ENCODE data around the gene PTPRJ. TPM values are rescaled to one million over a fixed set of nuclear protein-coding genes. Genes with fewer than 3 reads are reported as not detected.

The PTPRJ gene
- total and polyA plus RNA-seq, 9 of the 15 experiments (the other 6 are each of a cell fraction or from before 2014, with no cell fraction given) = 0.56 to 10.7 (median 4.8) TPM

DNA sequence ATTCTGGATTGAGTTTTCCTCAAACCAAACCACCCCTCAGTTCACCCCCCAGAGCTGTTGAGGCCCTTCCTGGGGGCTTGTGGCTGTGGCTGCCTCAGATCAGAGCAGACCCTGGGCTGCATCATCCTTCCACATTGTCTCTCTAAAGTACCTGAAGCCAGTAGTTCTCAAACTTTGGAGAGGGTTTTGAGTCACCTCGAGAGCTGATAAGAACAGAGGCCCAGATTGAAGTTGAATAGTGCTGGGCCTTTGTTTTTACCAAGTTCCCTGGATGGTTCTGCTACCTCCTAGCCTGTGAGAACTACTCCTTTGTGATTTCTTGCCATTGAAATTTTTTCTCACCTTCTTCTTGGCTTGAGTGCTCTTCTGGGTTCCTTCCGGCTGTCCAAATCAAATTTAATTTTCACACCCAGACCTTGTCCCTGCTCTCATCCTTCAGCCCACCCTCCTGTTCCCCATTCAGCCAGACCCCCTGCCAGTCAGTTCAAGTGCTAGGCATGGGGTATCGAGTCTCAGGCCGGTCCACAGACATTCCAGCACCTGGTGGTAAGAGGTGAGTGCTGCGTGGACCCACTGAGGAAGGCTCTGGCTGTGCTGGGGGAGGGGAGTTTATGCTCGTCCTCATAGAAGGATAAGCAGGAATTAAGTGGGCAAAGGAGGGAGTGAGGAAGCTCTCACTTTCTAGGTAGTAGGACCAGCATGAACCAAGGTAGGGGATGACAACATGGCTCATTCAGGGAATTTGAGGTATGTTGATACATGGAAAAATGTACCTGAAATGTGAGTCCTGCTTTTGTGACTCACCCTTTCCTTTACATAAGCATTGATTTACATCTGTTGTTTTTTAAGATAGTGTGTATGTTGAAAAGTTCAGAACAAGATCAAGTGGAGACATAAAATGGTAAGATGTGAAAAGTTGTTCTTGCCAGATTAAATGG, 116.5 kb downstream of the PTPRJ start (continued):
- no peak for TF ChIP-seq ZNF518B (CRISPR knock-in tag; IDR thresholded peaks at IDR 0.05)
- no peak for TF ChIP-seq ZBTB17 (CRISPR knock-in tag; IDR thresholded peaks at IDR 0.05)
- TF ChIP-seq ZZZ3 (IDR thresholded peaks at IDR 0.05) = no peak
- TF ChIP-seq GTF2F1 (IDR thresholded peaks at IDR 0.05; ENCODE audit: low read depth, low read length) = no peak
- no peak for TF ChIP-seq NEUROD1 (IDR thresholded peaks at IDR 0.05; ENCODE audit: borderline replicate concordance, low read depth, low read length, partially characterized antibody)

DNA sequence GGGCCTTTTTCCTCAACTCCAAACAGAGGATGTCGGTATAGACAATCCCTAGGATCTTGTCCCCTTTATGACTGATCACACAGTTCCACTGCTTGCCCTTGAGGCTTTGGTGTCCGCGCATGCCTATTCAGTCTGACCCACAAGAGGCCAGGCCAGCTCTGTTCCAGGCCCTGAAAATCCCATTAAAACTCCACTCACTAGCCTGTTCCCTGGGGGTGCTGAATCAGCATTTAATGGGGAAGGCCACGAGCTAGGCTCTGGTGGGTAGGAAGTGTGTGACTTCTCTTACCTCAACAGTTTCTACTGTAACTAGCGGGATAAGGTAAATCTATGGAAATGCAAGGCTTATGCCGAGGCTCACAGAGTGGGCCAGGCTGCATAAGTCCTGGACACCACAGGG, 117.7 kb downstream of the PTPRJ start:
- H4K20me1 ChIP-seq (replicated peaks; ENCODE audit: control insufficient read depth, insufficient read depth, low read length) = peaks cover 10% of the 10 kb centered on the region; the same call in 1 of the 2 replicates
- no peak overlapping the region for H3K27ac ChIP-seq (ENCODE audit: extremely low read depth, low read depth, low read length)
- no peaks in the 10 kb centered on the region for H3K9me3 ChIP-seq (replicated peaks; ENCODE audit: control insufficient read depth, insufficient read depth, low read depth, low read length)
- DNase-seq (ENCODE audit: extremely low read depth in 1 of 4, low spot score in 3 of 4) (no peak), FAIRE-seq (no peak), ATAC-seq (0 out of 3 replicates have a peak, but pooled peaks have one; percentile 13)
- POLR2A ChIA-PET = interaction anchor here (0.6 kb wide), 1 partner anchor 36 kb away, joined by 3 read pairs; no protein-coding TSS in a partner anchor
- no peak overlapping the region for H3K4me2 ChIP-seq (ENCODE audit: insufficient read depth, low read length)
- 50% methylated on average over 6 of the region's 6 CpGs for WGBS (ENCODE audit: insufficient coverage, low coverage, missing lambda C conversion rate)
- no TSS peak for BruUV-seq (replicated peaks)
- H3K27me3 ChIP-seq (ENCODE audit: control insufficient read depth in 2 of 2, insufficient read depth in 2 of 2, low read length in 2 of 2) = no peaks in the 10 kb centered on the region
- in situ Hi-C loops (cut with MboI) = no loop called here
- no peak overlapping the region for H3K9ac ChIP-seq (ENCODE audit: insufficient read depth in 1 of 2, low read depth in 2 of 2, low read length in 2 of 2)
- TF ChIP-seq C11orf30 (IDR thresholded peaks at IDR 0.05; ENCODE audit: low read depth) = peak; percentile 97
- TF ChIP-seq CHCHD3 (CRISPR knock-in tag; IDR thresholded peaks at IDR 0.05) = no peak
- TF ChIP-seq ZNF316 (IDR thresholded peaks at IDR 0.05) = peak; percentile 97
- TF ChIP-seq MAFK (IDR thresholded peaks at IDR 0.05; ENCODE audit: low read length) = peak; percentile 97
- TF ChIP-seq MAFF (IDR thresholded peaks at IDR 0.05; ENCODE audit: low read length) = peak; percentile 96
- TF ChIP-seq RBM17 (IDR thresholded peaks at IDR 0.05; ENCODE audit: borderline replicate concordance, low read depth, low read length) = no peak
- TF ChIP-seq MAFG (tag; conservative IDR thresholded peaks at IDR 0.05) = peak; percentile 96
- TF ChIP-seq ZKSCAN8 (CRISPR knock-in tag; IDR thresholded peaks at IDR 0.05) = no peak
- TF ChIP-seq, protein P1, sequence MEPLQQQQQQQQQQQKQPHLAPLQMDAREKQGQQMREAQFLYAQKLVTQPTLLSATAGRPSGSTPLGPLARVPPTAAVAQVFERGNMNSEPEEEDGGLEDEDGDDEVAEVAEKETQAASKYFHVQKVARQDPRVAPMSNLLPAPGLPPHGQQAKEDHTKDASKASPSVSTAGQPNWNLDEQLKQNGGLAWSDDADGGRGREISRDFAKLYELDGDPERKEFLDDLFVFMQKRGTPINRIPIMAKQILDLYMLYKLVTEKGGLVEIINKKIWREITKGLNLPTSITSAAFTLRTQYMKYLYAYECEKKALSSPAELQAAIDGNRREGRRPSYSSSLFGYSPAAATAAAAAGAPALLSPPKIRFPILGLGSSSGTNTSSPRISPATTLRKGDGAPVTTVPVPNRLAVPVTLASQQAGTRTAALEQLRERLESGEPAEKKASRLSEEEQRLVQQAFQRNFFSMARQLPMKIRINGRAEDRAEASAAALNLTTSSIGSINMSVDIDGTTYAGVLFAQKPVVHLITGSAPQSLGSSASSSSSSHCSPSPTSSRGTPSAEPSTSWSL (CRISPR knock-in tag; IDR thresholded peaks at IDR 0.05; ENCODE audit: borderline replicate concordance) = no peak
- H3K9me1 ChIP-seq (ENCODE audit: control insufficient read depth, insufficient read depth, low read length) = no peaks in the 10 kb centered on the region
- no peaks in the 10 kb centered on the region for H3K79me2 ChIP-seq (ENCODE audit: control insufficient read depth, insufficient read depth, low read length)
- no peak overlapping the region for H2AFZ ChIP-seq (ENCODE audit: low read depth, low read length)
- CTCF ChIA-PET (ENCODE audit: low intra/inter-chr PET ratio) = no interaction called here
- H3K36me3 ChIP-seq (ENCODE audit: control insufficient read depth, insufficient read depth, low read length) = no peaks in the 10 kb centered on the region
- H3K4me3 ChIP-seq = no peak overlapping the region
- intact Hi-C loops (cut with micrococcal nuclease) = no loop called here
- peaks cover 11 to 15% of the 10 kb centered on the region in 2 experiments; a peak in 4 of 5 replicates for H3K4me1 ChIP-seq (replicated peaks in 1 of 2; ENCODE audit: control insufficient read depth in 2 of 2, insufficient read depth in 2 of 2, low read length in 2 of 2)

All from K562 (cell line).